Neural progenitor cell (in vitro differentiated cells): ENCODE data around the gene ASIC2. TPM values are rescaled to one million over a fixed set of nuclear protein-coding genes. Genes with fewer than 3 reads are reported as not detected.

Experiments used
- DNase-seq: peaks from one replicate; pipeline ENCODE4 v3.0.0-alpha.2; 2016; ENCODE audit warnings: low spot score
- H2AFZ ChIP-seq: fragments of 200-600 bp; sonication (generic); replicated peaks from 2 replicates; pipeline ENCODE4 v1.6.1; 2016; ENCODE audit warnings: antibody characterized with exemption
- H3F3A ChIP-seq: fragments of 200-600 bp; sonication (generic); 2 replicates; pipeline ENCODE4 v1.6.1; 2016; ENCODE audit warnings: antibody characterized with exemption, low read depth
- H3K27ac ChIP-seq: fragments of 200-600 bp; sonication (generic); 2 replicates; pipeline ENCODE4 v1.5.1; 2016; ENCODE audit warnings: mild to moderate bottlenecking
- H3K27me3 ChIP-seq: fragments of 200-600 bp; sonication (generic); 2 replicates; pipeline ENCODE4 v1.6.1; 2016; ENCODE audit warnings: mild to moderate bottlenecking, moderate library complexity
- H3K36me3 ChIP-seq: fragments of 200-600 bp; sonication (generic); 2 replicates; pipeline ENCODE4 v1.5.1; 2016
- H3K4me1 ChIP-seq: fragments of 200-600 bp; sonication (generic); 2 replicates; pipeline ENCODE4 v1.6.1; 2016; ENCODE audit warnings: mixed run types
- H3K4me2 ChIP-seq: fragments of 200-600 bp; sonication (generic); 2 replicates; pipeline ENCODE4 v1.6.1; 2016
- H3K4me3 ChIP-seq: fragments of 200-600 bp; sonication (generic); 2 replicates; pipeline ENCODE4 v1.5.1; 2016
- H3K79me2 ChIP-seq: fragments of 200-600 bp; sonication (generic); 2 replicates; pipeline ENCODE4 v1.6.1; 2016; ENCODE audit warnings: low read depth
- H3K9ac ChIP-seq: fragments of 200-600 bp; sonication (generic); 2 replicates; pipeline ENCODE4 v1.6.1; 2016
- H3K9me3 ChIP-seq: fragments of 200-600 bp; sonication (generic); 2 replicates; pipeline ENCODE4 v1.5.1; 2016; ENCODE audit warnings: low read depth
- H4K20me1 ChIP-seq: fragments of 200-600 bp; sonication (generic); 2 replicates; pipeline ENCODE4 v1.6.1; 2016; ENCODE audit warnings: low read depth
- H3K27ac Mint-ChIP-seq: 3 replicates; pipeline ENCODE4 v1.8.0; 2021; ENCODE audit warnings: mixed read lengths
- H3K27me3 Mint-ChIP-seq: 2 replicates; pipeline ENCODE4 v1.8.0; 2022; ENCODE audit warnings: low read depth, mild to moderate bottlenecking, inconsistent platforms, moderate library complexity, mixed read lengths; ENCODE audit not compliant: insufficient read depth
- H3K36me3 Mint-ChIP-seq: 3 replicates; pipeline ENCODE4 v1.8.0; 2021; ENCODE audit warnings: mixed read lengths
- H3K4me1 Mint-ChIP-seq: 3 replicates; pipeline ENCODE4 v1.8.0; 2021; ENCODE audit warnings: mixed read lengths
- H3K4me3 Mint-ChIP-seq: 3 replicates; pipeline ENCODE4 v1.8.0; 2021; ENCODE audit warnings: mild to moderate bottlenecking, moderate library complexity, mixed read lengths
- H3K9me3 Mint-ChIP-seq: 3 replicates; pipeline ENCODE4 v1.8.0; 2020; ENCODE audit warnings: mixed read lengths
- CTCF ChIP-seq: fragments of 200-600 bp; sonication (generic); IDR thresholded peaks from 2 replicates; pipeline ENCODE4 v1.5.1; 2017; ENCODE audit warnings: antibody characterized with exemption, mild to moderate bottlenecking
- EZH2 ChIP-seq: fragments of 200-600 bp; sonication (generic); IDR thresholded peaks from 2 replicates; pipeline ENCODE4 v1.6.1; 2017; ENCODE audit warnings: antibody characterized with exemption, mild to moderate bottlenecking, moderate library complexity
- EZH2phosphoT487 ChIP-seq: fragments of 200-600 bp; sonication (generic); IDR thresholded peaks from 2 replicates; pipeline ENCODE4 v1.6.1; 2017; ENCODE audit warnings: antibody characterized with exemption
- total RNA-seq: library from RNA; depleted of rRNA; stranded (reverse); fragments of >200 nt; gene quantifications from 2 replicates; pipeline ENCODE4 v1.2.3, GENCODE V29; 2015; ENCODE audit warnings: low replicate concordance

The ASIC2 gene
- total RNA-seq, 1 donor from 2014 or later: 2.3 TPM

DNA sequence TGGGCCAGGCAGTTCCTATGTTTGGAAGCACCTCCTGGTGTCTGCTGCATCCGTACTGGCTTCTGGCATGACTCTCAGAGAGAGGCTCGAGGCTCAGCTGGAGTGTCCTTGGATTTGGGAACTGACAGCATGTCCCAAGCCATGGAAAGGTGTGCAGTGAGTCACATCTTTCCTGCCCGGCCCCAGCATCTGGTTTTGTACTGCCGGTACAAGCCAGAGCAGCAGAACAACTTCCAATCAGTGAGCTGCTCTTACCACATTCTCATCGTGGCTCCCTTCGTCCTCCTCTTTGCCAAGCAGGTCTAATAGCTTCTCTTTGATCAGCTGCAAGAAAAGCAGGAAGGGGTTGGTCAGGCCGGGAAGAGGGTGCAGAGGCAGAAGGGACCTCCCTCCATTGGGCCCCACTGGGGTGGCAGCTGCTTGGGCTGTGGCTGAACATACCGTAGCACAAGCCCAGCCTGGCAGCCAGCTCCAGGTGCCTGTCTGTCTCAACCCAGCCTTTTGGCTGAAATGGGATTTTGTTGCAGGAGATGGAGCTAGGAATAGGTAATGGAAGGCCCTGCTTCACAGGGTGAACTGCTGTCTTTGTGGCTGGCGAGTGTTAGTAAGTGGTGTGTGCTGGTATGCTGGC lies 277.3 kb downstream of the ASIC2 start:
- no peaks in the 10 kb centered on the region for H3K27me3 ChIP-seq
- no peak overlapping the region for H2AFZ ChIP-seq
- H3K36me3 ChIP-seq: no peaks in the 10 kb centered on the region
- TF ChIP-seq EZH2phosphoT487 (no peak), CTCF (no peak), EZH2 (no peak)
- no peak overlapping the region for H3K4me2 ChIP-seq
- no peaks in the 10 kb centered on the region for H3K79me2 ChIP-seq
- Mint-ChIP-seq H3K4me1 (peaks cover 16% of the 10 kb centered on the region), H3K4me3 (no peak overlapping the region), H3K27ac (peak overlapping the region; percentile 63), H3K27me3 (peaks cover 8% of the 10 kb centered on the region), H3K36me3 (no peaks in the 10 kb centered on the region), H3K9me3 (no peaks in the 10 kb centered on the region)
- no peaks in the 10 kb centered on the region for H3K9me3 ChIP-seq
- H3K4me1 ChIP-seq: no peaks in the 10 kb centered on the region
- H3K27ac ChIP-seq: no peak overlapping the region
- no peak overlapping the region for H3K4me3 ChIP-seq
- DNase-seq: no peak
- no peak overlapping the region for H3K9ac ChIP-seq
- H4K20me1 ChIP-seq: no peaks in the 10 kb centered on the region
- H3F3A ChIP-seq: no peaks in the 10 kb centered on the region

GRCh38 chr17:33014751-33015150 lies 278.3 kb downstream of the ASIC2 start:
- Histone ChIP-seq H3K36me3 (no peaks in the 10 kb centered on the region), H3K4me2 (no peak overlapping the region), H4K20me1 (no peaks in the 10 kb centered on the region), H3F3A (no peaks in the 10 kb centered on the region), H3K9ac (no peak overlapping the region), H3K27me3 (no peaks in the 10 kb centered on the region), H3K9me3 (no peaks in the 10 kb centered on the region), H2AFZ (no peak overlapping the region), H3K79me2 (no peaks in the 10 kb centered on the region), H3K4me1 (no peaks in the 10 kb centered on the region), H3K4me3 (no peak overlapping the region), H3K27ac (no peak overlapping the region)
- DNase-seq: no peak
- H3K36me3 Mint-ChIP-seq: no peaks in the 10 kb centered on the region
- peaks cover 8% of the 10 kb centered on the region for H3K27me3 Mint-ChIP-seq
- TF ChIP-seq EZH2phosphoT487 (no peak), CTCF (no peak), EZH2 (no peak)
- peaks cover 16% of the 10 kb centered on the region for H3K4me1 Mint-ChIP-seq
- no peak overlapping the region for H3K4me3 Mint-ChIP-seq
- H3K27ac Mint-ChIP-seq: no peak overlapping the region
- no peaks in the 10 kb centered on the region for H3K9me3 Mint-ChIP-seq

DNA sequence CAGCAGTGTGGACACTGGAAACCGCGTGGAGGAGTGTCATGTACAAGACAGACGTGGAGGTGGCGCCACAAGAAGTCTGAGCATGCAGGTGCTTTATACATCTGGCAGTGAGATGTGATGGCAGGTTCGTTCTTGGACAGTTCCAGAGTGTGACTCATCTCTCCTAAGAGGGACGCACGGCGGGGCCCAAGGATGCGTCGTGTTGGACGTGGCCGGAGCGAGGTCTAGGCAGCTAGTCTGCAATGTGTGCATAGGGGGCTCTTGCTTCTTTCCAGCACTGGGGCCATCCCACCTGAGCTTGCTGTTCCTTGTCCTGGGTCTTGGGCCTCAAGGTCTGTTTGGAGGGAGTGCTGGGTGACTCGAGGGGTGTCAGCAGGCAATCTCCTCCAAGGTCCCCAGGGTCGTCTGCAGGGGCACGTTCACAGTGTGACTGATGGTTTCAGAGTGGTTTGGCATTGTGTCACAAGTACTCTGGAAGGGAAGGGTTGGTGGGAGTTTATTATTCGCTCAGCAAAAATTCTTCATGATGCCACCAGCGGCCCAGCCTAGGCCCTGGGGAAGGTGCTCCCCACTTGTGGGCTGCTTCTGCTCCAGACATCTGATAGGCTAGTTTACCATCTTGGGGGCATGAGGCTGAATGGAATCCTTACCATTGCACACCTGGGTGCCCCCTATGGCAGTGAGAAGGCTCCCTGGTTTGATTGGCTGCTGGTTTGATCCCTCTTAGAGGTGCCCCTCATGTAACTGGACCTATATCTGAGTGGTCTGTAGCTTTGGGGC lies 279.3 kb downstream of the ASIC2 start:
- Mint-ChIP-seq H3K27me3 (peaks cover 7% of the 10 kb centered on the region), H3K4me1 (peaks cover 16% of the 10 kb centered on the region), H3K36me3 (no peaks in the 10 kb centered on the region), H3K27ac (no peak overlapping the region), H3K4me3 (peak overlapping the region; percentile 15), H3K9me3 (no peaks in the 10 kb centered on the region)
- H3K9ac ChIP-seq: no peak overlapping the region
- no peaks in the 10 kb centered on the region for H3K9me3 ChIP-seq
- no peaks in the 10 kb centered on the region for H4K20me1 ChIP-seq
- no peaks in the 10 kb centered on the region for H3K79me2 ChIP-seq
- TF ChIP-seq EZH2 (no peak), EZH2phosphoT487 (no peak), CTCF (no peak)
- H3K27me3 ChIP-seq: no peaks in the 10 kb centered on the region
- H3K36me3 ChIP-seq: no peaks in the 10 kb centered on the region
- no peak overlapping the region for H3K4me2 ChIP-seq
- H2AFZ ChIP-seq: no peak overlapping the region
- no peak for DNase-seq
- H3K27ac ChIP-seq: no peak overlapping the region
- H3F3A ChIP-seq: no peaks in the 10 kb centered on the region
- H3K4me1 ChIP-seq: no peaks in the 10 kb centered on the region
- no peak overlapping the region for H3K4me3 ChIP-seq
